Jurkat, Clone E6-1 (cell line): ENCODE results near the gene SRSF8.

Experiments
- DNase-seq: peaks from one replicate; pipeline ENCODE4 v3.0.0-alpha.2; 2011; ENCODE audit warnings: low read depth, low spot score
- H3K4me3 ChIP-seq: 2 replicates; pipeline ENCODE4 v1.5.1; 2011; ENCODE audit warnings: mild to moderate bottlenecking, low read length, control low read depth, moderate library complexity

The SRSF8 gene

GRCh38 chr11:95119361-95120060 is 52.8 kb downstream of the SRSF8 start:
- H3K4me3 ChIP-seq = no peak overlapping the region
- no peak for DNase-seq
